Measurements from ENCODE around the gene AIP.

- TF ChIP-seq YY1 (IDR thresholded peaks at IDR 0.05; ENCODE audit: extremely low read depth, insufficient replicate concordance, low read depth, low read length) (no peak), SP1 (IDR thresholded peaks at IDR 0.05; ENCODE audit: low read depth) (no peak), CTCF (IDR thresholded peaks at IDR 0.05 in 2 of 3, conservative IDR thresholded peaks at IDR 0.05 in 1 of 3; ENCODE audit: borderline replicate concordance in 1 of 3, insufficient read depth in 1 of 3, low read depth in 2 of 3, low read length in 2 of 3) (no peak), EZH2 (IDR thresholded peaks at IDR 0.05) (no peak), POLR2A (IDR thresholded peaks at IDR 0.05; ENCODE audit: borderline replicate concordance, extremely low read depth, insufficient read depth, insufficient read length) (no peak), MAX (IDR thresholded peaks at IDR 0.05) (no peak), EGR1 (IDR thresholded peaks at IDR 0.05; ENCODE audit: low read depth) (no peak), POLR2AphosphoS5 (IDR thresholded peaks at IDR 0.05; ENCODE audit: low read depth, low read length) (no peak), ZFX (IDR thresholded peaks at IDR 0.05) (no peak), ATF3 (IDR thresholded peaks at IDR 0.05) (no peak), EZH2phosphoT487 (IDR thresholded peaks at IDR 0.05; ENCODE audit: borderline replicate concordance) (no peak), JUND (IDR thresholded peaks at IDR 0.05) (no peak), SIN3A (IDR thresholded peaks at IDR 0.05; ENCODE audit: low read depth) (no peak)
Observed at GRCh38 chr11:67436459-67437081, 46.3 kb upstream of the AIP start.

Measured in HCT116 (cell line).